ENCODE measurements around the gene ANKRD17. TPM values are rescaled to one million over a fixed set of nuclear protein-coding genes. Genes with fewer than 3 reads are reported as not detected.

The ANKRD17 gene
- total and polyA plus RNA-seq, 9 of the 15 experiments (the other 6 are each of a cell fraction or from before 2014, with no cell fraction given), result 25.5 to 86.9 (median 52.2) TPM

DNA sequence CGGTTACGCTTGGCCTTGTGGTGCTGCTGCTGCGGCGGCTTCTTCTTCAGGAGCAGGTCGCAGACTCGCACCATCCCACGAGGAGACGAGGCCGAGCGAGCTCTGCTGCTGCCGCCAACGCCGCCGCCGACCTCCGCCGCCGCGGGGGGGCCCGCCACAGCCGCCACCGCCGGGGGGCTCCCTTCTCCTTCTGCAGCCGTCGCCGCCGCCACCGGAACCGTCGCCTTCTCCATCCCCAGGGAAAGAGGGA lies 237 bp downstream of the ANKRD17 start (continued):
- peak; percentile 44; the same call in 1 of the 2 replicates for TF ChIP-seq RREB1 (CRISPR knock-in tag; IDR thresholded peaks at IDR 0.05)
- TF ChIP-seq ARID1B (IDR thresholded peaks at IDR 0.05), result no peak
- no peak for TF ChIP-seq TAF15 (IDR thresholded peaks at IDR 0.05; ENCODE audit: low read depth, low read length)
- TF ChIP-seq ZNF696 (CRISPR knock-in tag; conservative IDR thresholded peaks at IDR 0.05), result no peak
- TF ChIP-seq UBTF (IDR thresholded peaks at IDR 0.05; ENCODE audit: borderline replicate concordance in 1 of 2, low read depth in 2 of 2, low read length in 2 of 2), result peak in 1 of 2 experiments; percentile 55; a peak in 1 of 4 replicates
- TF ChIP-seq ZFPM2 (CRISPR knock-in tag; IDR thresholded peaks at IDR 0.05), result no peak
- no peak for TF ChIP-seq FOXK2 (conservative IDR thresholded peaks at IDR 0.05 in 1 of 2, IDR thresholded peaks at IDR 0.05 in 1 of 2; ENCODE audit: low read depth in 2 of 2)
- TF ChIP-seq CAMTA2 (CRISPR knock-in tag; conservative IDR thresholded peaks at IDR 0.05), result no peak
- TF ChIP-seq ZNF785 (CRISPR knock-in tag; IDR thresholded peaks at IDR 0.05), result no peak
- TF ChIP-seq, protein P1, sequence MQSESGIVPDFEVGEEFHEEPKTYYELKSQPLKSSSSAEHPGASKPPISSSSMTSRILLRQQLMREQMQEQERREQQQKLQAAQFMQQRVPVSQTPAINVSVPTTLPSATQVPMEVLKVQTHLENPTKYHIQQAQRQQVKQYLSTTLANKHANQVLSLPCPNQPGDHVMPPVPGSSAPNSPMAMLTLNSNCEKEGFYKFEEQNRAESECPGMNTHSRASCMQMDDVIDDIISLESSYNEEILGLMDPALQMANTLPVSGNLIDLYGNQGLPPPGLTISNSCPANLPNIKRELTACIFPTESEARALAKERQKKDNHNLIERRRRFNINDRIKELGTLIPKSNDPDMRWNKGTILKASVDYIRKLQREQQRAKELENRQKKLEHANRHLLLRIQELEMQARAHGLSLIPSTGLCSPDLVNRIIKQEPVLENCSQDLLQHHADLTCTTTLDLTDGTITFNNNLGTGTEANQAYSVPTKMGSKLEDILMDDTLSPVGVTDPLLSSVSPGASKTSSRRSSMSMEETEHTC (IDR thresholded peaks at IDR 0.05), result no peak
